Stimulated activated CD4-positive, alpha-beta T cell treated with anti-CD3 and anti-CD28 coated beads, Interleukin-2, amount 100 ng/mL, for 48 hours (primary cell): Measurements from ENCODE around the gene SPDYC.
A peak's percentile ranks its signal among the peaks of the same experiment; 100 is the strongest.
"Not testable (repeated sequence)": the region's sequence is repeated elsewhere in the genome, so short reads cannot be mapped to it uniquely, and the experiment has no call there.

ENCODE experiments used
- DNase-seq, 2 donors: peaks; one replicate each; pipeline ENCODE4 v3.0.0-alpha.2; 2020

SPDYC gene

DNA sequence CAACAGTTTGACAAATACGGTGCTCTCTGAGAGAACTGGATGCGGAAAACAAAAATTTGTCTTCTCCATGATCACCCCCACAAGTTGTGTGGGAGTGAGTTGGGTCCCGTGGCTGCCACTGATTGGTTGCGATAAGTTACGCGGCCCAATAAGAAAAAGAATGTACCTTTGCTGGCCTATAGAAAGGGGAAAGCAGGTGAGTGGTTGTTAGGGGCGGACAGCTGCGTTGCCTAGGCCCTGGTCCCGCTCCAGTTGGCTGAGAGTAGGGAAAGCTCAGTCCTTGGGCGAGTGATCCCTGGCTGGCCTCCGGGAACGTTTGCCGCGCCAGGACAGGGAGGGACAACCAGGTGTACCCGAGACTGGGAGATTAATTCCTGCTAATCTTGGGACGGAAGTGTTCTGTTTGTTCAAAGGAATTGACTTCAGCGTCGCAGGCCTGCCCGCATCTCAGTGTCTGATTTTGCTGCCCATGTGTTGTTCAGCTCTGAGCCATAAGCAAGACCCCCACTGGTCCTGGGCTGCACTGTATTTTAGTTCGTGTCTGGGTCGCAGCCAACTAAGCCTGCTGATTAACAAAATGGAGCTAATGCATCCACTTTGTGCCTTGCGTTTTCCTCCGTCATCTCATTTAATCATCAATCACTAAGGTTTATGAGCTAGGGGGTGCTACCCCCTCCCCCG, 34.9 kb upstream of the SPDYC start:
- DNase-seq = peak; percentile 66 to 72

DNA sequence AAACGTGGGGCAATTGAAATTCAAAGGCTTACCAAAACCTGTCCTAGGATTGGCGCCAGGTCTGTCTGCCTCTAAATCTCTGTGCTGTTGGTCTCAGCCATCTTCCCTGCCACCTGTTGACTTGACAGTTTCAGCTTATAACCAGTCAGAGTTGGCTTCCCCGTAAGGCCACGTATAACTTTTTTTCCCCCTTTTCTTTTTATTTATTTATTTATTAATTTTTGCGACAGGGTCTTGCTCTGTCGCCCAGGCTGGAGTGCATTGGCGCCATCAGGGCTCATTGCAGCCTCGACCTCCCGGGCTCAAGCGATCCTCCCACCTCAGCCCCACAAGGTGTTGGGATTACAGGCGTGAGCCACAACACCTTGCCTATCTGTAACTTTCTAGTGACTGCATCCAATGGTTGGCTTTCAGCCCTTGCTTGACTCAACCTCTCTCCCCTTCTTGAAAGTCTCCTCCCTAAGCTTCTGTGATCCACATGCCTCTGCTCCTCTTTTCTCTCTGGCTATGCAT, 34.3 kb upstream of the SPDYC start:
- DNase-seq = no peak

DNA sequence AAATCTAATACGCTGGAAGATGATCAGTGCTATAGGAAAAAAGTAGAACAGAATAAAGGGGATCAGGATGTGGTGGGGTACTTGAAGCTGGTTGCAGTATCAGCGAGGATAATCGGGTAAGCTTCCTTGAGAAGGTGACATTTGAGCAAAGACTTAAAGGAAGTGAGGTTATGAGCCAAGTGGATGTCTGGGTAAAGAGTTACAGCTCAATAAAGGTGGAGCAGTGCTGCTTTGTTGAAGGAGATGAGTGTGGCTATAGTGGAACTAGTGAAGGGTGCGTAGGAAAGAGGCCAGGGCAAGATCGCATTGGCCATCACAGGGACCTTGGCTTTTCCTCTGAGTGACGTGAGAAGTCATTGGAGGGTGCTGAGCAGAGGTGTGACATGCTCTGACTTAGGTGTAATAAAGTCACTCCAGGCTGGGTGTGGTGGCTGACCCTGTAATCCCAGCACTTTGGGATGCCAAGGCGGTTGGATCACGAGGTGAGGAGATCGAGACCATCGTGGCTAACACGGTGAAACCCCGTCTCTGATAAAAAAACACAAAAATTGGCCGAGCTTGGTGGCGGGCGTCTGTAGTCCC, 33.4 kb upstream of the SPDYC start:
- no peak for DNase-seq

DNA sequence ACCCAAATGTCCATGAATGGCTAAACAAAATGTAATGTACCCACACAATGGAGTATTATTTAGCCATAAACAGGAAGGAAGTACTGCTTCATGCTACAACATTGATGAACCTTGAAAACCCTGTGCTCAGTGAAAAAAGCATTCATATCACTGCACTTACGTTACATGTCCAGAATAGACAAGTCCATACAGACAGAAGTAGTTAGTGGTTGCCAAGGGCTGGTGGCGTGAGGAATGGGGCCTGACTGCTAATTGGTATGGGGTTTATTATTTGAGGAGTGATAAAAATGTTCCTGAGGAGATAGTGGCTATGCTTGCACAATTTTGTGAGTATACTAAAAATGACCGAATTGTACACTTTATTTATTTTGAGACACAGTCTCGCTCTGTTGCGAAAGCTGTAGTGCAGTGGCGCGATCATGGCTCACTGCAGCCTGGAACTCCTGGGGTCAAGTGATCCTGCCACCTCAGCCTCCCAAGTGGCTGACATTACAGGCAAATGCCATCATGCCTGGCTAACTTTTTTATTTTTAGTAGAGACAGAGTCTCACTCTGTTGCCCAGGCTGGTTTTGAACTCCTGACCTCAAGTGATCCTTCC, 28.0 kb upstream of the SPDYC start:
- DNase-seq = no peak

DNA sequence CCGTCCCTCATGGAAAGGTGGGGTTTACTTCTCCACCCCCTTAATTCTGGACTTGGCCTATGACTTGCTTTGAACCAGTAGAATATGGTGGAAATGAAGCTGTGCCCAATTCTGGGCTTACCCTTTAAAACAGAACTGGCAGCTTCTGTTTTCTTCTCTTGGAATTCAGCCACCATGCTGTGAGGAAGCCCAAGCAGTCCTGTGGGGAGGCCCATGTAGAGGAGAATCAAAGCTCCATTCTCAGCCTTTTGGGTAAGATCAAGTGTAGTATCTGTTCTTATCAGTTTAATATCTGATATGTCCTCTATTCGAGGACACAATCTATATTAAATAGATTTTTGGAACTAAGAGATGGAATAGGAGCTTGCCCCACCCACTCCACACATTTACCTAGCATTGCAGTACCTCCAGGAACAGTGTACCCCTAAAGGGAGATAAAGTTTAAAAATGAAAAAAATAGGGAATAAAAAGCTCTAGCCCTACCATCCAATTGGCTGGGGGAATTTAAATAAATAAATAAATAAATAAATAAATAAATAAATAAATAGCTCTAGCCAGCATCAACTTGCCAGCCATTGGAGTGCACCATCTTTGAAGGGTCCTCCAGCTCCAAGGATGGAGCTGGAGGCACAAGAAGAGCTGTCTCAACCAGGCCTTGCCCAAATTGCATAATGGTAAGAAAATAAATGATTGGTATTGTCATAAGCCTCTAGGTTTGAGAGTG, 22.5 kb upstream of the SPDYC start:
- no peak for DNase-seq

DNA sequence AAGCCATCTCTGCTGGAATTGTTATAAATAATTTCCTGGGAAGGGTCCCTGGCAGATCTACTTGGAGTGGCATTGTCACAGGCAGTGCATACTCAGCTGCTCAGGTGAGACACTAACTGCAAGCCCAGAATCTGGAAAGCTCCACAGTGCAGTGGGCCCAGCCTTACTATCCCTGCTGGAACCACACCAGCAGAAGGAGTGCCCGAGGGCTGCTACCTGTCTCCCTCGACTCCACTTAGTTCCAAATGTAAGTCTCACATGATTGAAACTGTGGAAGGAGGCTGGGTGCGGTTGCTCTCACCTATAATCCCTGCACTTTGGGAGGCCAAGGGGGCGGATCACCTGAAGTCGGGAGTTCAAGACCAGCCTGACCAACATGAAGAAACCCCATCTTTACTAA, 21.4 kb upstream of the SPDYC start:
- no peak for DNase-seq

DNA sequence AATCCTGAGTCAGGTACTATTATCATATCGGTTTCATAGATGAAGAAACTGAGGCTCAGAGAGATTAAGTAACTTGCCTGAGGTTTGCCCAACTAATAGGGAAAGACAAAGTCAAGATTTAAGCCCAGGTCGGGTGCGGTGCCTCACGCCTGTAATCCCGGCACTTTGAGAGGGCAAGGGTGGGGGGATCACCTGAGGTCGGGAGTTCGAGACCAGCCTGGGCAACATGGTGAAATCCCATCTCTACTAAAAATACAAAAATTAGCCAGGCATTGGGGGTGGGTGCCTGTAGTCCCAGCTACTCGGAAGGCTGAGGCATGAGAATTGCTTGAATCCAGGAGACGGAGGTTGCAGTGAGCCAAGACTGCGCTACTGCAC, 19.9 kb upstream of the SPDYC start:
- not testable (repeated sequence) for DNase-seq

DNA sequence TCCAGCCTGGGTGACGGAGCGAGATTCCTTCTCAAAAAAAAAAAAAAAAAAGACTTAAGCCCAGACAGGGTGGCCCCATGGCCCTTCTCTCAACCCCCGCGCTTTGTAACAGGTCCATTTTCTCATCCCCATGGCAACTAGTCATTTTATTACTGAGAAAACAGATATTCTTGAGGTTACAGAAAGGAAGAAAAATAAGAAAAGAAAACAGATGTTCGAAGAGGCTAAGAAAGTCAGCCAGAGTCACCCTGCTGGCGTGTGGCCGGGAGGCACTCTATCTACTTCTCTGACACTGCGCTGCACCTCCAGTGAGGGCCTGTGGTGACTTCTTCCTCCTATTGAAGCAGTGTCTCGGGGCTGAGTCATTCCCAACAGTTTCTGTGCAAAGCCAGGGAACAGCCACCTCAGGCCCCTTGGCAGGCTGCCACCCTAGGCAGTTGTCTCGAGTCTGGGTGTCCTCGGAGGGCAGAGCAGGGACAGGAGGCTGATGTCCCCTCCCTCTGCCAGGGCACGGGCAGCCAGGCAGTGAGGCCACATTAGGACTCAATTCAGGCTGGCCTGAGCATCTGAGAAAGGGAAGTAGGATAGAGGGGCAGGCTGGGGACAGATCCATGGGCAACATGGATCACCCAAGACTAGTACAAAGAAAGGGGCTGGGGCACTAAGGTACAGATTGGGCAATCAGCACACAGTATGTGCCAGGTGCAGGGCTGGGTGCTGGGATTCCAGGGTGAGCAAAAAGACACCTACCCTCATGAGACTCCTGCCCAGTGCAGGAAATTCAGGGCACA, 19.3 kb upstream of the SPDYC start:
- peak; percentile 21 to 25 for DNase-seq

DNA sequence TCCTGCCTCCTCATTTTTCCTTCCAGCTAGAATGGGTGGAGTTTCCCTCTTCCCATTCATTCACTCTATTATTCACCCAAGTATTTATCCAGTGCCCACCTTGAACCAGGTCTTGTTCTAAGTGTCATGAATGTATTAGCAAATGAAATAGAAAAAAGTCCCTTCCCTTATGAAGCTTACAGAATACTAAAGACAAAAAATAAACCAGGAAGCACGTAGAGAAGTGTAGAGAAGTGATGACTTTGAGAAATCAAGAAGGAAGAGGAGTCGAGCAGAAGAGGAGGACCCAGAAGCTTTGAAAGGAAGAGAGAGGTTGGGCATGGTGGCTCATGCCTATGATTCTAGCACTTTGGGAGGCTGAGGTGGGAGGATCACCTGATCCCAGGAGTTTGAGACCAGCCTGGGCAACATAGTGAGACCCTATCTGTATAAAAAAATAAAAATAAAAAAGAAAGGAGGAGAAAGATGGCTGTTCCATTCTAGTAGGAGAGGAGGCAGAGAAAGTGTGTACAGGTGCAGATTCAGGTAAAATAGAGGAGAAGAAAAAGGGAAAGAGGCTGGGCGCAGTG, 18.6 kb upstream of the SPDYC start:
- no peak for DNase-seq

DNA sequence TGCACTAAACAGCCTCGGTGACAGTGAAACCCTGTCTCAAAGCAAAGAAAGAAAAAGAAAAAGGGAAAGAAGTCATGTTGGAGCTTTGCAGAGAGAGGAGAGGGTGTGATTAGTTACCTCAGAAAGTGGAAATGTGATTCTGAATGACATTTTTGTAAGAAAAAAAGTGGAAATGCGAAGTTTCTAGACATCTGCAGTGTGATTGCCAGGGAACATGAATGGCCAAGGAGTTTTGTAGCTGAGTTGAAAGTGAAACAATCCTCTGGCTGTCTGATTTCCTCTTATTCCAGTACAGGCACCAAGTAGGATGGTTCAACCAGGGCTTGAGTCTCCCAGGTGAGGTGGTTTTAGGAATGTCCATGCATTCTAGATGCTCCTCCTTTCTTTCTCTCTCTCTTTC, 17.9 kb upstream of the SPDYC start:
- DNase-seq = no peak

DNA sequence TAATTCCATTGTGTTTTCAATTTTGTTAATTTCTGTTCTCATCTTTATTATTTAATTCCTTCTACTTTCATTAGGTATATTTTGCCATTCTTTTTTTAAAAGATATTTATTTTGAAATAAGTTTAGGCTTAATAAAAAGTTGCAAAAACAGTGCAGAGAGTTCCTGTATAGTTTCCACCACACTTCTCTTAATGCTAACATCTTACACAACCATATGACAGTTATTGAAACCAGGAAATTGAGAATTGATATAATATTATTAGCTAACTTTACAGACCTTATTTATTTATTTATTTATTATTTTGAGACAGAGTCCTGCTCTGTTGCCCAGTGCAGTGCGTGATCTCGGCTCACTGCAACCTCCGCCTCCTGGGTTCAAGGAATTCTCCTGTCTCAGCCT, 13.8 kb upstream of the SPDYC start:
- no peak for DNase-seq

DNA sequence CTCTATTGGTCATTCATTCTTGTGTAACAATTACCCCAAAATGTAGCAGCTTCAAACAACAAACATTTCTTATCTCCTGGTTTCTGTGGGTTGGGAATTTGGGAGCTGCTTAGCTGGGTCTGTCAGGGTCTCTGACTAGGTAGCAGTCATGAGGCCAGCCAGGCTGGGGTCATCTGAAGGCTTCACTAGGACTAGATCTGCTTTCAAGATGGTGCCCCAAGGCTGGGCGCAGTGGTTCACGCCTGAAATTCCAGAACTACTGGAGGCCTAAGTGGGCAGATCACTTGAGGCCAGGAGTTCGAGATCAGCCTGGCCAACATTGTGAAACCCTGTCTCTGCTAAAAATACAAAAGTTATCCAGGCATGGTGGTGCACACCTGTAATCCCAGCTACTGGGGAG, 13.1 kb upstream of the SPDYC start:
- no peak for DNase-seq

DNA sequence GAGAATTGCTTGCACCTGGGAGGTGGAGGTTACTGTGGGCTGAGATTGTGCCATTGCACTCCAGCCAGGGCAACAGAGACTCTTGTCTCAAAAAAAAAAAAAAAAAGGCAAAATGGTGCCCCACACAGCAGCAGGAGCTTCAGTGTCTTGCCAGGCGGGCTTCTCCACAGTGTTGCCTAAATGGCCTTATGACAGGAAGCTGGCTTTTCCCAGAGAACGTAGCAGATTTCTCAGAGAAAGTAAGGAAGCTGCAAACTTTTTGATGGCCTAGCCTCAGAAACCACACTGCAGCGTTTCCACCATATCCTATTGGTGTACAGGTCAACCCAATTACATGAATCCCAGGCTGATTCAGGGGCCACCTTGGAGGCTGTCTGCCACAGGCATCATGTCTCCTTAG, 12.7 kb upstream of the SPDYC start:
- no peak for DNase-seq

DNA sequence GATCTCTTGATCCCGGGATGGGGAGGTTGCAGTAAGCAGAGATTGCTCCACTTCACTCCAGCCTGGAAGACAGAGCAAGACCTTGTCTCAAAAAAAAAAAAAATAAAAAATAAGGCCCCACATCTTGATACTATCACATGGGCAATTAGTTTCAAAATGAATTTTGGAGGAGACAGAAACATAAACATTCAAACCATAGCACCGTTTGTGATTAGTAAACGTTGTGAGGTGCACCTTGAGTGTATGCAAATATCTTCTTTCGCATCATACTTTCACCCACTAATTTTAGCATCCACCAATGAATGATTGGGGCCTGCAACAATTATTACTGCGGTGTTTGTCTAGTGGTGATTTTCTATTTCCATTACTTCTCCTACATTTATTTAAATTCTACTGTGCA, 11.0 kb upstream of the SPDYC start:
- no peak for DNase-seq

DNA sequence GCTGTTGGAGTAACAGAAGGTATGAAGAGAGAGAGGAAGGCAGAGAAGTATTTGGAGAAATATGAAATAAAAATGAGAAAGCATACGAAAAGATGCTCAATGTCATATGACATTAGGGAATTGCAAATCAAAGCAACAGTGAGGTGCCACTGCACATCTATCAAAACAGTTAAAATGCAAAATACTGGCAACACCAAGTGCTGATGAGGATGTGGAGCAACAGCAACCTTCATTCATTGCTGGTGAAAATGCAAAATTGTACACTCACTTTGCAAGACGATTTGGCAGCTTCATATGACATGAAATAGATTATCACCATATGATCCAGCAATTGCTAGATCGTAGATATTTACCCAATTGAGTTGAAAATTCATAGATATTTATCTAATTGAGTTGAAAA, 9.4 kb upstream of the SPDYC start:
- DNase-seq = no peak

DNA sequence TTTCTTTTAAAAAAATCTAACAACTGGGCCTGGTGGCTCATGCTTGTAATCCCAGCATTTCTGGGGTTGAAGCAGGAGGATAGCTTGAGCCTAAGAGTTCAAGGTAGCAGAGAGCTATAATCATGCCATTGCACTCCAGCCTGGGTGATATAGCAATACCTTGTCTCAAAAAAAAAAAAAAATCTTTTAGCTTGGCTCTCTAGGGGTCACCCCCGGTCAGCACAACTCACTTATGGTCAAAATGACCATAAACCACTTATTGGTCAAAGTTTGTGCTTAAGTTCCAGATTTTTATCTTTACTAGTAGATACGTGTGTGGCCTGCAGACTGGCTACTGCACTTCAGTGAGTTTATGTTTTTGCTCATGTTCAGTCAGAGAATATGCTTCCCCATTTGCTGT, 6.3 kb upstream of the SPDYC start:
- no peak for DNase-seq

DNA sequence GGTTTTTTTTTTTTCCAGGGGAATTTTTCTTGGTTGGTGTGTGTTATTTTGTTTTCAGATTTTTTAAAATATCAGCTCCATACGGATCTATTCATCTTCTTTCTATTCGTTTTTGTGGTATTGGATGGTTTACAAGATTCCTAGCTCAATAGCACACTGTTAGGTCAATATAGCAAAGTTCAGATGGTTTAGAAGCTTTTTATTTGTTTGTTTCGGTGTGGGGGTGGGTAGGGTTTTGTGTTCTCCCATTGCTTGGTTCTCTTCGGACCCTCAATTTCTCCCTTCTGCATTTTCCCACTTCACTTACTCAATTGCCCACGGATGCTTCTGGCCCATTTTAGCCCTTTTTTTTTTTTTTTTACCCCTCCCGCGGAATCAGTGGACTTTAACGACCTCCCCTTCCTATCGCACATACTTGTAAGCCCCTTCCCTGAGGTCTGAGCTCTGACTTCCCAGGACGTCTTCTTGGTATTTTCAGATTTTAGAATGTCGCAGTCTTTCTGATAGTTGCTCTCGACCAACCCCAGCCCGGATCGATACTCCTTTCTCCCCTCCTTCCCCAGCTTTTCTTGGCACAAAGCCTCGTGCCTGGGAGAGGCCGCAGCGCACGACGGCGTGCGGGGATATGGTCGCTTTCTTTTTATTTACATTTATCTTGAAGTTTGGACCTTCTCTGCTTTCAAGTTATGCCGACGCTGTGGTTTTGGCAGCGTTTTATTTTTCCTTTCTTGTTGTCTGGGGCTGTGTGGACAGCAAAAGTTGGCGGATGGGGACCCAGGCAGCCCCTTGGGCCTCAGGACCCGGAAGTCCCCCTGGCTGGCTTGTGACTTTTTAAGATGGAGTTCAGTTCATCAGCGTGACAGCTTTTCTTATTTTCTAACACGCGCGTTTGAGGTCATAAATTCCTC, 4.4 kb upstream of the SPDYC start:
- DNase-seq = no peak

DNA sequence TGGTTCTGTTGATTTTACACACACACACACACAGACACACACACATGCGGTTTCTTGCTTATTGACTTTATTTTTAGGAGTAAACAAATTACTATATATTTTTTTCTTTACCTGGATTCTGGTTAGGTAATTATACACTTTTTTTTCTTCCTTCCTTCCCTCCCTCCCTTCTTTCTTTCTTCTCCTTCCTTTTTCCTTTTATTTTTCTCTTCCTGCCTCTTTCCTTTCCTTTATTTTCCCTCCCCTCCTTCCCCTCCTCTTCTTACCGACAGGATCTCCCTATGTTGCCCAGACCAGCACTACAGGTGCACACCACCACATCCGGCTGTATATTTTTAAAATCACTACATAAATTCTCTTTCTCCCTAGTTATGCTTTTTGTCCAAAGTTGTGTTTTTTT, 3.1 kb upstream of the SPDYC start:
- DNase-seq = no peak

DNA sequence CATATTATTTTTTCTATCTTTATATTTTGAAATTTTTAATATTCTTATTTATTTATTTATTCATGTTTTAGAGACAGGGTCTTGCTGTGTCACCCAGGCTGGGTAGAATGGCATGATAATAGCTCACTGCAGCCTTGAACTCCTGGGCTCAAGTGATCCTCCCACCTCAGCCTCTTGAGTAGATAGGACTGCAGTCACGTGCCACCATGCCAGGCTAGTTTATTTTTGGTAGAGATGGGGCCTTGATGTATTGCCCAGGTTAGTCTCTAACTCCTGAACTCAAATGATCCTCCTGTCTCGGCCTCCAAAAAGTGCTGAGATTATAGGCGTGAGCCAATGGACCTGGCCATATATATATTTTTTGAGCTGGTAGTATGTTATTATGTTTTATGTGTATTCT, 2.4 kb upstream of the SPDYC start:
- no peak for DNase-seq

DNA sequence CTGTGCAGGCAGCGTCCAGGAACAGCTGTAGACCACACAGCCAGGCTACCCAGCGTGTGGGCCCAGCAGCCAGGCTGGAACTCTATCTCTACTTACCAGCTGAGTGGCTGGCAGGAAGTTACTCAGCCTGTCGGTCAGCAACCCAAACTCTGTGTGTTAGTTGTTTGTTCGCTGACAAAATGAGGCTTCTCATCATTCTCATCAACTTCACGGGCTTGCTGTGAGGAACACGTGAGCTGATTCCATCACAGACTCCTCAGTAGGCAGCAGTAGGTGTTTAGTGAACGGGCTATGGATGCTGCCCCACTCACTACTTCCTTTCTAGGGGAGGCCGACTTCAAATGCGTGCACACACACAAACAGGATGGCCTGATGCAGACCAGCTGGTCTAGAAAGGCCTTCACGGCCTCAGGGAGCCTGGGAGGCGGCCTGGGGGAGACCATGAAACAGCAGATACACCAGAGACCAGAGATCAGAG, 830 bp upstream of the SPDYC start:
- no peak for DNase-seq

DNA sequence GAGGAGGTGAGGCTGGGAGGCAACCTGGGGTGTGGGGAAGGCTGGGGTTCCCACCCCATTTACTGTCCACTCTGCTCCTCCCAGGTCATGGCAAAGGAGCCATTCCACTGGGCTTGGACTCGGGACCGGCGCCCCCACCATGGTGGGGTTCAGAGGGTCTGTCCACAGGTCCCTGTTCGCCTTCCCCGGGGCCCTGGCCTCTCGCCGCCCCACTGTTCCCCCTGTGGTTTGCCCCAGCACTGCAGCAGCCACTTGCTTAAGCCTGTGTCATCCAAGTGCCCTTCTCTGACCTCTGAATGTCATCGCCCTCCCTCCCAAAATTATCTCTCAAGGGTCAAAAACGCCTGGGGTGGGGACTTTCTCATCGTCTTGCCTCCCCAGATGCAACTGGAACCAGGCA, 2.6 kb downstream of the SPDYC start:
- DNase-seq = no peak
